Skeletal muscle satellite cell (primary cell): ENCODE measurements around the gene HES4. TPM values are rescaled to one million over a fixed set of nuclear protein-coding genes. Genes with fewer than 3 reads are reported as not detected.
A peak's percentile ranks its signal among the peaks of the same experiment; 100 is the strongest.

Source experiments
- H3K27me3 ChIP-seq: 2 replicates; pipeline ENCODE4 v1.7.0; 2013; ENCODE audit warnings: low read length; ENCODE audit not compliant: control insufficient read depth, insufficient read depth
- H3K36me3 ChIP-seq: 2 replicates; pipeline ENCODE4 v1.7.0; 2013; ENCODE audit warnings: mild to moderate bottlenecking, control low read depth, low read length; ENCODE audit not compliant: insufficient read depth
- H3K4me1 ChIP-seq: 2 replicates; pipeline ENCODE4 v1.7.0; 2013; ENCODE audit warnings: low read length; ENCODE audit not compliant: control insufficient read depth, insufficient read depth
- H3K4me2 ChIP-seq: 2 replicates; pipeline ENCODE4 v1.7.0; 2013; ENCODE audit warnings: mild to moderate bottlenecking, low read length
- H3K4me3 ChIP-seq: 2 replicates; pipeline ENCODE4 v1.7.0; 2013; ENCODE audit warnings: low read length
- H3K9ac ChIP-seq: 2 replicates; pipeline ENCODE4 v1.7.0; 2013; ENCODE audit warnings: mild to moderate bottlenecking, low read depth, low read length, moderate library complexity
- H3K9me3 ChIP-seq: replicated peaks from 2 replicates; pipeline ENCODE4 v1.7.0; 2013; ENCODE audit warnings: mild to moderate bottlenecking, control low read depth, low read length
- total RNA-seq: library from RNA; depleted of rRNA; stranded (reverse); fragments of >200 nt; gene quantifications from 2 replicates; pipeline ENCODE4 v1.2.3, GENCODE V29; 2012; rRNA removed

HES4 gene, protein sequence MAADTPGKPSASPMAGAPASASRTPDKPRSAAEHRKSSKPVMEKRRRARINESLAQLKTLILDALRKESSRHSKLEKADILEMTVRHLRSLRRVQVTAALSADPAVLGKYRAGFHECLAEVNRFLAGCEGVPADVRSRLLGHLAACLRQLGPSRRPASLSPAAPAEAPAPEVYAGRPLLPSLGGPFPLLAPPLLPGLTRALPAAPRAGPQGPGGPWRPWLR
- 0.51 TPM in 1 of 2 replicates, not detected in the other for total RNA-seq

- Histone ChIP-seq H3K36me3 (no peaks in the 10 kb centered on the region), H3K4me1 (peaks cover 33% of the 10 kb centered on the region), H3K9ac (peak within 1 kb of the TSS; percentile 83), H3K27me3 (peaks cover 60% of the 10 kb centered on the region), H3K9me3 (no peaks in the 10 kb centered on the region), H3K4me2 (peak within 1 kb of the TSS; percentile 83), H3K4me3 (peak within 1 kb of the TSS; percentile 62)
These were observed at the start of gene HES4 for GRCh38 chr1:999725-1000356. Gene HES4 (minus strand): TSS chr1:1000097. CDS start chr1:999973, 124 bp downstream.

GRCh38 chr1:1048765-1049164 lies 48.9 kb upstream of the HES4 start:
- Histone ChIP-seq H3K4me2 (no peak overlapping the region), H3K36me3 (no peaks in the 10 kb centered on the region), H3K4me3 (no peak overlapping the region), H3K4me1 (no peaks in the 10 kb centered on the region), H3K9ac (no peak overlapping the region), H3K27me3 (no peaks in the 10 kb centered on the region), H3K9me3 (no peaks in the 10 kb centered on the region)

DNA sequence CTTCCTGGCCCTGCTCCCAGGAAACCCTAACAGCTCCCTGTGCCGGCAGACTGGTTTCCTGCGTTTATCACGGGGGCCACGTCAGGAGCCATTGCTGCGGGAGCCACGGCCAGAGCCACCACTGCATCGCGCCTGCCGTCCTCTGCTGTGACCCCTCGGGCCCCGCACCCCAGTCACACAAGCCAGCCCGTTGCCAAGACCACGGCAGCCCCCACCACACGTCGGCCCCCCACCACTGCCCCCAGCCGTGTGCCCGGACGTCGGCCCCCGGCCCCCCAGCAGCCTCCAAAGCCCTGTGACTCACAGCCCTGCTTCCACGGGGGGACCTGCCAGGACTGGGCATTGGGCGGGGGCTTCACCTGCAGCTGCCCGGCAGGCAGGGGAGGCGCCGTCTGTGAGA lies 48.1 kb upstream of the HES4 start:
- H3K4me2 ChIP-seq = no peak overlapping the region
- H3K36me3 ChIP-seq = no peaks in the 10 kb centered on the region
- no peak overlapping the region for H3K4me3 ChIP-seq
- H3K4me1 ChIP-seq = no peaks in the 10 kb centered on the region
- no peak overlapping the region for H3K9ac ChIP-seq
- H3K9me3 ChIP-seq = no peaks in the 10 kb centered on the region
- H3K27me3 ChIP-seq = no peaks in the 10 kb centered on the region

GRCh38 chr1:1047407-1047806 lies 47.5 kb upstream of the HES4 start:
- no peak overlapping the region for H3K9ac ChIP-seq
- H3K36me3 ChIP-seq = no peaks in the 10 kb centered on the region
- H3K4me1 ChIP-seq = no peaks in the 10 kb centered on the region

DNA sequence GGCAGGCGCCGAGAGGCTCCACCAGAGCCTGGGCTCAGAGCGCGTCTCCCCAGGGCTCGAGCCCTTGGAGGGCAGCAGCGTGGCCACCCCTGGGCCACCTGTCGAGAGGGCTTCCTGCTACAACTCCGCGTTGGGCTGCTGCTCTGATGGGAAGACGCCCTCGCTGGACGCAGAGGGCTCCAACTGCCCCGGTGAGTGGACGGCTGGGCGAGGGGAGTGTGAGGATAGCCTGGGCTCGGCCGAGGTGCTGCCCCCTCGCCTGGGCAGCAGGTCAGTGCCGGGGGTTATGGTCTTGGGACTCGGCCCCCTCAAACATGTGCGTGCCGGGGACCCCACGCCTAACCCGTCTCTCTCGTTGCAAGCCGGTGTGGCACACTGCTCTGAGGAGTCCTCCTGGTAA lies 46.9 kb upstream of the HES4 start:
- no peak overlapping the region for H3K4me2 ChIP-seq
- H3K27me3 ChIP-seq = no peaks in the 10 kb centered on the region
- H3K4me1 ChIP-seq = no peaks in the 10 kb centered on the region
- H3K9ac ChIP-seq = no peak overlapping the region
- no peaks in the 10 kb centered on the region for H3K36me3 ChIP-seq
- H3K9me3 ChIP-seq = no peaks in the 10 kb centered on the region
- H3K4me3 ChIP-seq = no peak overlapping the region

More at GRCh38 chr1:1047407-1047806, 47.5 kb upstream of the HES4 start:
- Histone ChIP-seq H3K9me3 (no peaks in the 10 kb centered on the region), H3K27me3 (no peaks in the 10 kb centered on the region), H3K4me3 (no peak overlapping the region), H3K4me2 (no peak overlapping the region)

DNA sequence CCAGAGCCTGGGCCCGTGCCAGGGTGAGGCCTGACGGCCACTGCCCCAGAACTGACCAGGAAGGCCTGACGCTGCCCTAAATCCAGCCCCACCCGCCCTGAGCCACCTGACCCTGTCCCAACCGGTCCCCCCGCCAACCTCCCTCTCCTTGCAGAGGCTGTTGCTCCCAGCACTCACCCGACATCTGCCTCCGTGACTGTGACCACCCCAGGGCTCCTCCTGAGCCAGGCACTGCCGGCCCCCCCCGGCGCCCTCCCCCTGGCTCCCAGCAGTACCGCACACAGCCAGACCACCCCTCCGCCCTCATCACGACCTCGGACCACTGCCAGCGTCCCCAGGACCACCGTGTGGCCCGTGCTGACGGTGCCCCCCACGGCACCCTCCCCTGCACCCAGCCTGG lies 46.3 kb upstream of the HES4 start:
- Histone ChIP-seq H3K27me3 (no peaks in the 10 kb centered on the region), H3K9ac (no peak overlapping the region), H3K4me2 (no peak overlapping the region), H3K4me1 (no peaks in the 10 kb centered on the region), H3K4me3 (no peak overlapping the region), H3K36me3 (no peaks in the 10 kb centered on the region), H3K9me3 (no peaks in the 10 kb centered on the region)

DNA sequence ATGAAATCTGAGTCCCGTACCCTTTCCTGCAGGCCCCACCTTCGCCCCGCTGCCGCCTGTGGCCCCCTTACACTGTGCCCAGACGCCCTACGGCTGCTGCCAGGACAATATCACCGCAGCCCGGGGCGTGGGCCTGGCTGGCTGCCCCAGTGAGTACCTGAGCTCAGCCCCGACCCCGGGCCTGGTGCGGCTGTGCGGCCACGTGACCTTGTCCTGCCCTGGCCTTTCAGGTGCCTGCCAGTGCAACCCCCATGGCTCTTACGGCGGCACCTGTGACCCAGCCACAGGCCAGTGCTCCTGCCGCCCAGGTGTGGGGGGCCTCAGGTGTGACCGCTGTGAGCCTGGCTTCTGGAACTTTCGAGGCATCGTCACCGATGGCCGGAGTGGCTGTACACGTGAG lies 45.2 kb upstream of the HES4 start:
- no peak overlapping the region for H3K4me3 ChIP-seq
- H3K9ac ChIP-seq = no peak overlapping the region
- H3K4me1 ChIP-seq = peaks cover 5% of the 10 kb centered on the region
- peaks cover under 1% of the 10 kb centered on the region for H3K27me3 ChIP-seq
- H3K4me2 ChIP-seq = no peak overlapping the region
- H3K9me3 ChIP-seq = no peaks in the 10 kb centered on the region
- no peaks in the 10 kb centered on the region for H3K36me3 ChIP-seq

- Histone ChIP-seq H3K4me1 (peaks cover 8% of the 10 kb centered on the region), H3K4me3 (no peak overlapping the region), H3K36me3 (no peaks in the 10 kb centered on the region), H3K9ac (no peak overlapping the region), H3K27me3 (peaks cover 5% of the 10 kb centered on the region), H3K4me2 (no peak overlapping the region), H3K9me3 (no peaks in the 10 kb centered on the region)
These were observed 44.7 kb upstream of the HES4 start for GRCh38 chr1:1044455-1045078.

DNA sequence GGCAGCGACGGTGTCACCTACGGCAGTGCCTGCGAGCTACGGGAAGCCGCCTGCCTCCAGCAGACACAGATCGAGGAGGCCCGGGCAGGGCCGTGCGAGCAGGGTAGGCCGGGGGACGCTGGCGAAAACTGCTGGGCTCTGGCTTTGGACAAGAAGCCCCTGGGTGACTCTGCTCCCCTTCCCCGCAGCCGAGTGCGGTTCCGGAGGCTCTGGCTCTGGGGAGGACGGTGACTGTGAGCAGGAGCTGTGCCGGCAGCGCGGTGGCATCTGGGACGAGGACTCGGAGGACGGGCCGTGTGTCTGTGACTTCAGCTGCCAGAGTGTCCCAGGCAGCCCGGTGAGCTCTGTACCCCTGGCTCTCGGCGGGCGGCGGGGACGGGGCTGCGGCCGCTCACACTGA lies 44.0 kb upstream of the HES4 start:
- Histone ChIP-seq H3K27me3 (peaks cover 7% of the 10 kb centered on the region), H3K9me3 (no peaks in the 10 kb centered on the region), H3K9ac (no peak overlapping the region), H3K4me3 (no peak overlapping the region), H3K4me2 (no peak overlapping the region), H3K4me1 (peaks cover 8% of the 10 kb centered on the region), H3K36me3 (no peaks in the 10 kb centered on the region)

- H3K9me3 ChIP-seq = no peaks in the 10 kb centered on the region
- peaks cover 12% of the 10 kb centered on the region for H3K27me3 ChIP-seq
- H3K4me2 ChIP-seq = no peak overlapping the region
- H3K4me3 ChIP-seq = no peak overlapping the region
- no peak overlapping the region for H3K9ac ChIP-seq
- no peaks in the 10 kb centered on the region for H3K36me3 ChIP-seq
- H3K4me1 ChIP-seq = peaks cover 8% of the 10 kb centered on the region
These were observed 43.5 kb upstream of the HES4 start for GRCh38 chr1:1043411-1043810.

DNA sequence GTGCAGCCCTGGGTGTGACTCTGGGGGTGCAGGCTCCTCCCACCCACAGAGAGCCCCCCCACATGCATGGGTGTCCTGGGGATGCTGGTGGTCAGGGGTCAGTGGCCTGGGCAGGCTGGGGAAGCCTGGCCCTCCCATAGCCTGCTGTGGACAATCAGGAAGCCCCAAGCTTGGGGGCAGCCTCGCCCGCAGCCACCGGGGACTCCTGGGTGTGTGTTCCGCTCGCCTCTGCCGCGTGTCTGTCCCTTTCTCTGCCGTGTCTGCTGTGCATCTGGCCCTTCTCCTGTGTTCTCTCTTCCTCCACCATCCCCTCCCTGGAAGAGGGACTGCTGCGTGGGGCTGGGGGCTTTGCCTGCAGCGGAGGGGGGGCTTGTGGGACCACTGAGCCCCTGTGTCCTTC lies 42.9 kb upstream of the HES4 start:
- Histone ChIP-seq H3K36me3 (no peaks in the 10 kb centered on the region), H3K4me2 (no peak overlapping the region), H3K27me3 (peaks cover 15% of the 10 kb centered on the region), H3K9me3 (no peaks in the 10 kb centered on the region), H3K4me3 (no peak overlapping the region), H3K4me1 (peaks cover 8% of the 10 kb centered on the region), H3K9ac (no peak overlapping the region)

GRCh38 chr1:1041873-1042272 lies 42.0 kb upstream of the HES4 start:
- Histone ChIP-seq H3K9ac (no peak overlapping the region), H3K36me3 (no peaks in the 10 kb centered on the region)

More at GRCh38 chr1:1041873-1042272, 42.0 kb upstream of the HES4 start:
- Histone ChIP-seq H3K4me2 (no peak overlapping the region), H3K9me3 (no peaks in the 10 kb centered on the region), H3K27me3 (peaks cover 15% of the 10 kb centered on the region), H3K4me3 (no peak overlapping the region), H3K4me1 (peaks cover 8% of the 10 kb centered on the region)
